Gastrocnemius medialis (tissue), 4 donors: Measurements from ENCODE around the gene HNRNPUL1. TPM values are rescaled to one million over a fixed set of nuclear protein-coding genes. Genes with fewer than 3 reads are reported as not detected.

Source experiments
- ATAC-seq, 2 donors: fragments of 150-250 bp; one replicate each; pipeline ENCODE4 v1.9.1; 2016
- DNase-seq, 2 donors: peaks; one replicate each; pipeline ENCODE4 v3.0.0-alpha.2; 2019
- H3K27ac ChIP-seq, 4 donors: fragments of 200-600 bp; sonication (generic); 1 replicate in 1 of 4; 2 replicates in 3 of 4; pipeline ENCODE4 v1.5.1; 2016 to 2018; ENCODE audit warnings: mild to moderate bottlenecking in 2 of 4, moderate library complexity in 1 of 4
- H3K27me3 ChIP-seq, 3 donors: fragments of 200-600 bp; sonication (generic) in 2 of 3; 1 replicate in 1 of 3; 2 replicates in 2 of 3; pipeline versions ENCODE4 v1.5.1 to v1.6.0; 2016 to 2019; ENCODE audit warnings: mild to moderate bottlenecking in 1 of 3, moderate library complexity in 1 of 3
- H3K36me3 ChIP-seq, 2 donors: fragments of 200-600 bp; sonication (generic) in 1 of 2; one replicate each; pipeline ENCODE4 v1.5.1; 2017 to 2018
- H3K4me1 ChIP-seq, 2 donors: fragments of 200-600 bp; sonication (generic) in 1 of 2; one replicate each; pipeline ENCODE4 v1.5.1; 2016 to 2017; ENCODE audit warnings: mild to moderate bottlenecking in 2 of 2
- H3K4me3 ChIP-seq, 4 donors: fragments of 200-600 bp; sonication (generic) in 3 of 4; 1 replicate in 1 of 4; 2 replicates in 3 of 4; pipeline ENCODE4 v1.5.1; 2016 to 2019; ENCODE audit warnings: mild to moderate bottlenecking in 2 of 4
- H3K9me3 ChIP-seq, 3 donors: fragments of 200-600 bp; sonication (generic) in 2 of 3; 1 replicate in 1 of 3; 2 replicates in 2 of 3; pipeline ENCODE4 v1.5.1; 2016 to 2019
- POLR2A ChIP-seq, 2 donors: fragments of 450-650 bp; IDR thresholded peaks; one replicate each; pipeline ENCODE4 v1.6.1; 2017; ENCODE audit warnings: antibody characterized with exemption in 2 of 2, mild to moderate bottlenecking in 2 of 2, moderate library complexity in 2 of 2
- in situ Hi-C, 4 donors: fragments of 200-750 bp; cut with MboI; loops; one replicate each; pipeline versions ENCODE4 v1.15.0 to v1.8.0; 2017; ENCODE audit warnings: low sequenced_read_pairs in 4 of 4
- intact Hi-C: fragments of 100-400 bp; cut with DNase I; formaldehyde crosslinking; loops from one replicate; pipeline ENCODE4 v1.15.1; 2023; ENCODE audit warnings: low total_unique reads
- total RNA-seq, 4 donors: library from RNA; depleted of rRNA; stranded (reverse); fragments of >200 nt; gene quantifications; one replicate each; pipeline versions ENCODE4 v1.1.0 to v1.2.3, GENCODE V29; 2016
- TF ChIP-seq, protein P1 (sequence below), 5 experiments: fragments of 450-650 bp in 3 of 5; fragments of 200-600 bp in 2 of 5; sonication (generic) in 2 of 5; IDR thresholded peaks in 4 of 5; conservative IDR thresholded peaks in 1 of 5; 1 replicate in 4 of 5; 2 replicates in 1 of 5; pipeline ENCODE4 v1.5.1; 2016 to 2019; ENCODE audit warnings: antibody characterized with exemption in 5 of 5, mild to moderate bottlenecking in 3 of 5, moderate library complexity in 3 of 5

Gene HNRNPUL1
- total RNA-seq, 4 donors from 2014 or later: 49.5 to 101 (median 92.4) TPM

- Histone ChIP-seq H3K27ac (peak overlapping the region; percentile 85 to 97 (median 96)), H3K27me3 (no peaks in the 10 kb centered on the region), H3K4me1 (peaks cover 26 to 32% of the 10 kb centered on the region in 2 donors), H3K36me3 (peaks cover 0 to 26% of the 10 kb centered on the region in 2 donors), H3K4me3 (peak overlapping the region; percentile 61 to 95 (median 87)), H3K9me3 (no peaks in the 10 kb centered on the region)
- TF ChIP-seq POLR2A (IDR thresholded peaks at IDR 0.05): no peak
- TF ChIP-seq, protein P1, sequence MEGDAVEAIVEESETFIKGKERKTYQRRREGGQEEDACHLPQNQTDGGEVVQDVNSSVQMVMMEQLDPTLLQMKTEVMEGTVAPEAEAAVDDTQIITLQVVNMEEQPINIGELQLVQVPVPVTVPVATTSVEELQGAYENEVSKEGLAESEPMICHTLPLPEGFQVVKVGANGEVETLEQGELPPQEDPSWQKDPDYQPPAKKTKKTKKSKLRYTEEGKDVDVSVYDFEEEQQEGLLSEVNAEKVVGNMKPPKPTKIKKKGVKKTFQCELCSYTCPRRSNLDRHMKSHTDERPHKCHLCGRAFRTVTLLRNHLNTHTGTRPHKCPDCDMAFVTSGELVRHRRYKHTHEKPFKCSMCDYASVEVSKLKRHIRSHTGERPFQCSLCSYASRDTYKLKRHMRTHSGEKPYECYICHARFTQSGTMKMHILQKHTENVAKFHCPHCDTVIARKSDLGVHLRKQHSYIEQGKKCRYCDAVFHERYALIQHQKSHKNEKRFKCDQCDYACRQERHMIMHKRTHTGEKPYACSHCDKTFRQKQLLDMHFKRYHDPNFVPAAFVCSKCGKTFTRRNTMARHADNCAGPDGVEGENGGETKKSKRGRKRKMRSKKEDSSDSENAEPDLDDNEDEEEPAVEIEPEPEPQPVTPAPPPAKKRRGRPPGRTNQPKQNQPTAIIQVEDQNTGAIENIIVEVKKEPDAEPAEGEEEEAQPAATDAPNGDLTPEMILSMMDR (IDR thresholded peaks at IDR 0.05 in 4 of 5, conservative IDR thresholded peaks at IDR 0.05 in 1 of 5): no peak
- no peak for ATAC-seq
- in situ Hi-C loops: loop anchor here in 2 of 4 donors (5.0 to 25.0 kb wide), 2 partner anchors 47 to 603 kb away; partner anchors contain the start of gene CCDC97 (in 1 of the 2)
- intact Hi-C loops: loop anchor here (10.0 kb wide), 1 partner anchor 601 kb away; no protein-coding TSS in a partner anchor
- DNase-seq: no peak
Observed at GRCh38 chr19:41265395-41266153, 1.4 kb downstream of the HNRNPUL1 start.

- in situ Hi-C loops: loop anchor here in 2 of 4 donors (5.0 to 25.0 kb wide), 2 partner anchors 43 to 607 kb away; partner anchors contain the start of gene CCDC97 (in 1 of the 2)
- DNase-seq (no peak), ATAC-seq (no peak)
- H3K4me1 ChIP-seq: peaks cover 20 to 27% of the 10 kb centered on the region in 2 donors
- TF ChIP-seq POLR2A (IDR thresholded peaks at IDR 0.05): no peak
- TF ChIP-seq, protein P1 (IDR thresholded peaks at IDR 0.05 in 4 of 5, conservative IDR thresholded peaks at IDR 0.05 in 1 of 5): no peak
- H3K27me3 ChIP-seq: no peaks in the 10 kb centered on the region
- no peak overlapping the region for H3K4me3 ChIP-seq
- H3K27ac ChIP-seq: no peak overlapping the region
- peaks cover 13 to 61% of the 10 kb centered on the region in 2 donors for H3K36me3 ChIP-seq
- intact Hi-C loops: loop anchor here (10.0 kb wide), 1 partner anchor 604 kb away; no protein-coding TSS in a partner anchor
- H3K9me3 ChIP-seq: no peaks in the 10 kb centered on the region
Observed at GRCh38 chr19:41269055-41269454, 4.9 kb downstream of the HNRNPUL1 start.

DNA sequence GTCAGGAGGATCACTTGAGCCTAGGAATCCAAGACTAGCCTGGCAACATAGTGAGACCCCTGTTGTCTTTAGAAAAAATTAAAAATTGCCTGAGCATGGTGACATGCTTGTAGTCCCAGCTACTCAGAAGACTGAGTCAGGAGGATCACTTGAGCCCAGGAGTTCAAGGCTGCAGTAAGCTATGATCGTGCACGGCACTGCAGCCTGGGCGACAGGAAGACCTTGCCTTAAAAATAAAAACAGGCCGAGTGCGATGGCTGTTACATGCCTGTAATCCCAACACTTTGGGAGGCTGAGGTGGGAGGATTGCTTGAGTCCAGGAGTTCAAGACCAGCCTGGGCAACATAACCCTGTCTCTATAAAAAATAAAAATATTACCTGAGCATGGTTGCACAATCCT, 5.4 kb downstream of the HNRNPUL1 start:
- H3K4me1 ChIP-seq: peaks cover 20 to 27% of the 10 kb centered on the region in 2 donors
- DNase-seq (no peak), ATAC-seq (no peak)
- TF ChIP-seq, protein P1 (IDR thresholded peaks at IDR 0.05 in 4 of 5, conservative IDR thresholded peaks at IDR 0.05 in 1 of 5): no peak
- TF ChIP-seq POLR2A (IDR thresholded peaks at IDR 0.05): no peak
- no peak overlapping the region for H3K4me3 ChIP-seq
- intact Hi-C loops (loop anchor here (10.0 kb wide), 1 partner anchor 605 kb away; no protein-coding TSS in a partner anchor), in situ Hi-C loops (loop anchor here in 2 of 4 donors (5.0 to 25.0 kb wide), 2 partner anchors 43 to 607 kb away; partner anchors contain the start of gene CCDC97 (in 1 of the 2))
- no peaks in the 10 kb centered on the region for H3K27me3 ChIP-seq
- no peaks in the 10 kb centered on the region for H3K9me3 ChIP-seq
- peaks cover 13 to 66% of the 10 kb centered on the region in 2 donors for H3K36me3 ChIP-seq
- no peak overlapping the region for H3K27ac ChIP-seq

GRCh38 chr19:41273076-41273475, 8.9 kb downstream of the HNRNPUL1 start:
- Histone ChIP-seq H3K27me3 (no peaks in the 10 kb centered on the region), H3K27ac (no peak overlapping the region), H3K4me3 (no peak overlapping the region), H3K4me1 (no peaks in the 10 kb centered on the region), H3K36me3 (peaks cover 13 to 100% of the 10 kb centered on the region in 2 donors), H3K9me3 (no peaks in the 10 kb centered on the region)
- no peak for ATAC-seq
- intact Hi-C loops: no loop called here
- in situ Hi-C loops: loop anchor here in 1 of 4 donors (25.0 kb wide), 1 partner anchor 611 kb away; no protein-coding TSS in a partner anchor
- TF ChIP-seq, protein P1 (IDR thresholded peaks at IDR 0.05 in 4 of 5, conservative IDR thresholded peaks at IDR 0.05 in 1 of 5): no peak
- no peak for TF ChIP-seq POLR2A (IDR thresholded peaks at IDR 0.05)
- DNase-seq: no peak
